Right lobe of liver (tissue), 4 donors: ENCODE measurements around the gene WDR45B.

ENCODE experiments used
- CTCF ChIP-seq, 4 donors: fragments of 200-600 bp in 3 of 4; fragments of 450-650 bp in 1 of 4; IDR thresholded peaks; one replicate each; pipeline versions ENCODE4 v1.5.1 to v1.8.0; 2016 to 2022; ENCODE audit warnings: antibody characterized with exemption in 4 of 4, mild to moderate bottlenecking in 2 of 4
- POLR2A ChIP-seq: fragments of 450-650 bp; IDR thresholded peaks from one replicate; pipeline ENCODE4 v1.6.1; 2017; ENCODE audit warnings: antibody characterized with exemption, mild to moderate bottlenecking
- donor health status: DM: no; HTN: no; CAD: no.
- donor health status: DM: no; HTN: no; CAD: no.
- donor health status: DM: no; HTN: yes; CAD: no.

- no peak for TF ChIP-seq POLR2A
- no peak for TF ChIP-seq CTCF (IDR thresholded peaks at IDR 0.05)
Observed at GRCh38 chr17:82696916-82697807, 48.9 kb upstream of the WDR45B start.
